Embryonic facial prominence (tissue), 1 donor: ENCODE data around the gene GRM2.

Source experiments
- DNase-seq: peaks from one replicate; pipeline ENCODE4 v3.0.0-alpha.2; 2016; ENCODE audit errors: extremely low spot score

The GRM2 gene

GRCh38 chr3:51706788-51707731 lies at the start of gene GRM2:
GRM2 (plus strand) TSS chr3:51707068; CDS start chr3:51708984, 1,916 bp downstream.
- peak; percentile 78 for DNase-seq

GRCh38 chr3:51657234-51657633 lies 49.6 kb upstream of the GRM2 start:
- no peak for DNase-seq

GRCh38 chr3:51659942-51660341 lies 46.9 kb upstream of the GRM2 start:
- no peak for DNase-seq

DNA sequence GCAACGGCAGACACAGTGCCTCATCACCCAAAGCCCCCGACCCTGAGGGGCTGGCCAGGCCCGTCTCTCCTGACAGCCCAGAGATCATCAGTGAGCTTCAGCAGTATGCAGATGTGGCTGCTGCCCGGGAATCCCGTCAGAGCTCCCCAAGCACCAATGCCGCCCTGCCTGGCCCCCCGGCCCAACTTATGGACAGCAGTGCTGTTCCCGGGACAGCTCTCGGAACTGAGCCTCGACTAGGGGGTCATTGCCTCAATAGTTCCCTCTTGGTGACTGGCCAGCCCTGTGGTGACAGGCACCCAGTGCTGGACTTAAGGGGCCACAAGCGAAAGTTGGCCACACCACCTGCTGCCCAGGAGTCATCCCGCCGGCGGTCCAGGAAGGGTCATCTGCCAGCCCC lies 44.4 kb upstream of the GRM2 start:
- no peak for DNase-seq

DNA sequence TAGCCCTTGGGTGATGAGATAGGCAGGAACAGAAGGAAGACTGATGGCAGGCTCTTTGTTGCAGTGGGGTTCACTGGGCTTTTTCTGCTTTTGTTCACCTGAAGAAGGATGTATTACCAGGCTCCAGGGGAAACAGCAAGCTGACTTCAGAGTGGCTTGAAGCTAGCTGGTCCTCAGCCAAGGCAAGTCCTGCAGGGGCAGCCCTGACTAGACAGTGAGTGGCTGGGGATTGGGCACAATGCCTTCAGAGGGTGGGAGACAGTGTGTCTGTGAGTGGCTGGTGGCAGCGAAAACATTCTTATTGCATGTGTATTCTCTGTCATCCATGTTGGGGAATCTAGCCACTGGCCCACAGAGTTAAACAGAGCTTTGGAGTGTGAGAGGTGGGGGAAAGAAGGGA lies 38.1 kb upstream of the GRM2 start:
- no peak for DNase-seq

- DNase-seq, result peak; percentile 52
Measured at GRCh38 chr3:51669241-51670052, 37.4 kb upstream of the GRM2 start.

- DNase-seq, result no peak
Measured at GRCh38 chr3:51670053-51670822, 36.6 kb upstream of the GRM2 start.

DNA sequence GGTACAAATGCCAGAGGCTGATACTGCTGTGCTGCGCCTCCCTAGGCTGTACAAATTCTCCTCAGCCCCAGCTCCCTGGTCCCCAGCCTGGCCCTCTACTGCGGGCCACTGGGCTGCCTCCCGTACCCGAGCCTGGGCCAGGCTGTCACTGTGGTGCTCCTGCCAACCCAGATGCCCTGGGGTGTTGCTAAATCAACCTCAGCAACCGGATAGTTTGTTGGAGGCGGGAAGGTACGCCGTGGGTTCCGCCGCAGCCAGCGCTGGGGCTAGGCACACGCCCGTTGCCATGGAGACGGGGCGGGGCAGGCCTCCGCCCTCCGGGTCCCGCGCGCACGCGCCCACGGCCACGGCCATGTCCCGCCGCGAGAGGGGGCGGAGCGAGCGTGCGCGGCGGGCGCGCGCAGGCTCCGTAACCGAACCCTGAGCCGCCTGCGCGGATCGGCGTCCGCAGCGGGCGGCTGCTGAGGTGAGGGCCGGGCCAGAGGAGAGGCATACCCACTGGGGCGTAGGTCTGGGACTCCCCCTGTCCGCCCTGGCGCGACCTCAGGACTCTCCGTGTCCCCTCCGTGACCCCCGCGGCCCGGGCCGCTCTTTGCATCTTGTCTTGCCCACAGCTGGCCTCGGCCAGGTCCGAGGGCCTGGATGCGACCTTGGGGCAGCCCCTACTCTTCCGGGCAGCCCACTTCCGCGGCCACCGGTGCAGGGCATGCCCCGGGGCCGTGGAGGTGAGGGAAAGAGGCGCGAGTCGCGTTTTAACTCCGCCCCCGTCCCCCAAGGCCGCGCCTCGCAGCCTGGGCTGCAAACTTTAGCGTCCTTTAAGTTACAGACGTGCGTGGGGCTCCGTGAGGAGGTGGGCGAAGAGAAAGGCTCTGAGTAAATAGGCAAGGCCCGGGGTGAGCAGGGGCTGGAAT lies 35.8 kb upstream of the GRM2 start, which contains the start of gene TEX264:
TEX264 (plus strand) TSS at position 430 of the 911 bp plus-strand sequence. CDS start 3,053 bp downstream, outside the sequence.
- peak; percentile 27 for DNase-seq

DNA sequence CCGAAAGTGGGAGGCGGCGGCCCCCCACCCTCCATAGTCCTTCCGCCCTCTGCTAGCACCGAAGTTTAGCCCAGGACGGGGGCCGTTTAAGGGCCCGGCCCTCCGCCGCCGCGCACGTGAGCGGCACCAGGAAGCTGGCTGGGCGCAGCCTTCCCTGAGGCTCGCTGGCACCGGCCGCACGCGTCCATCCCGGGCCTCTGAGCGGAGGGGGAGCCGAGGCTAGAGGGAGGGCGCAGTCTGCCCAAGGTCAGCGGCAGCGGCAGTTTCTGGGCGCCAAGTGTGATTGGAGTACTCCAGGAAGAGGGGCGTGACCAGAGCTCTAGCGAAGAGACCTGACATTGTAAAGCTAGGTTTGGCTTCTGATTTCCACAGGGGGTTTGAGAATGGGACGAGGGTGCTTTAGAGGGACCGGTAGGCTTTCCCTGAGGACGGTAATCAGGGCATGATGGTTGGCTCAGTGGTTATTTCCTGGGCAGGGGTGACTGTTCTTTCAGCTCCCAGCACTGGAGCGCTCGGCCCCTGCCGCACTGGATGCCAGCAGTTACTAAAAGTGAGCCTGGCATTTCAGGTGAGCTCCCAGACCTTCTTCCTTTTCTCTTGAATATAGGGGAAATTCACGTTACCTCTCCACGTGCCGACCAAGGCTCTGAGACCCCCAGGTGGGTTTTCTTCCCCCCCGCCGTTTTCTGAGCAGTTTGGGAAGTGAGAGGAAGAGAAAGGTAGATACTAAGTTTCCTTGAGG lies 35.0 kb upstream of the GRM2 start:
- DNase-seq, result peak; percentile 18

GRCh38 chr3:51673181-51673801 lies 33.6 kb upstream of the GRM2 start:
- no peak for DNase-seq

GRCh38 chr3:51673802-51674654 lies 32.8 kb upstream of the GRM2 start:
- DNase-seq, result no peak

GRCh38 chr3:51675201-51675611 lies 31.7 kb upstream of the GRM2 start:
- no peak for DNase-seq

DNA sequence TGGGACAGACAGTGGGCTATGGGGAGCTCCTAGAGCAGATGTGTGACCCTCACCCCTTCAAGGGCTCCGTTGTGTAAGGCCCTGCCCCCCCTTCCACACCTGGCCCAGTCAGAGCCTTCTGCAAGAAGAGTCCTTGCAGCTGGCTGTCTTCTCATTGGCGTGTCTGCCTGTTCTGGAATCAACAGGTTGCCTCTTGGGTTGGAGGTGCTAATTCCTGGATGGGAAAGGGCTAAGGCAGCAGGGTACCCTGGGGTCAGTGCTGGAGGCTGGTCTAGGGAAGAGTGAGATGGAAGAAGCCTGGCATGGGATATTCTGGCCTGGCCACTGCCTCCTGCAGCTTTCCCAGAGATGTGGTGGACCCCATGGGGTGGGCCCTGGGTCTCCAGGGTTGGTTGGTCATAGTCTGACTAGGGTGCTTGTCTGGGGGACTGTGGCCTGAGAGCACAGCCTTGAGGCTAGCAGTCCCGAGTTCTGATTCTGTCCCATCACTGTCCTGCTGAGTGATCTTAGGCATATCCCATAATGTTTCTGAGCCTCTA lies 30.7 kb upstream of the GRM2 start:
- no peak for DNase-seq

- DNase-seq, result no peak
Measured at GRCh38 chr3:51677358-51677757, 29.5 kb upstream of the GRM2 start.

DNA sequence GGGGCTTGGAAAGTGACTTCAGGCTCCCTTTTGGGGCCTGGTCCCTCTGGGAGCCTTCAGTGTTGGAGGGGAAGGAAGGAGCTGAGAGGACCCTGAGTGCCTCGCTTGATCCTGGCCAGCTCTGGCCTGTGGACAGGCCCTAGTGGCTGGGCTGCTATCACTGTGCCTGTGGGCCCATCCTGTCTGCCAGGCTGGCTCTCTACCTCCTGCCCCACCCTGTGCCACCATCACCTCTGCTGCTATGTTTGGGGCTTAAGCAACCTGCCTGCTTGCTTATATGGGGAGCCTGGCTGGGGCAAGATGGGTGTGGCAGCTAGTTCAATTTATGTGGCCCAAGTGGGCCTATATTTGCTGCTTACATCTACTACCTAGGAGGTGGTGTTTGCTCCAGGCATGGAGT lies 28.7 kb upstream of the GRM2 start:
- DNase-seq, result no peak

- DNase-seq, result no peak
Measured at GRCh38 chr3:51678641-51679040, 28.2 kb upstream of the GRM2 start.

- no peak for DNase-seq
Measured at GRCh38 chr3:51679318-51679717, 27.6 kb upstream of the GRM2 start.

DNA sequence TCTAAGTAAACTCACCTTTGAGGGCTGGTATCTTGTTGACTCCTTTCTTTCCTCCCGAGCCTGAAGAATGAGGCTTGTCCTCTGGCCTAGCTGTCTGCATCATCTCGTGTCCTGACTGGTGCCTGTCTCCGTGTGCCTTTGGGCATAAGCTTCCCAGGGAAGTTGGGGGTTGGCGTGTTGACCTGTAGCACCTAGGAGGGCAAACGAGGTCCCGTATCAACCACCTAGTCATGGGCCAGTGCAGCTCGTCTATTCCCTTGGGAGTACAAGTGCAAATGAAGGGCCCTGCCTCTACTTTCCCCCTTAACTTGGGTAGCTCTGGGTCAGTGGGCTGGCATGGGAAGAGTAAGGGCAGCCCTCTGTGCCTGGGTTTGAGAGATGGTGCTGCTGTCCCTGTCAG lies 27.1 kb upstream of the GRM2 start:
- DNase-seq, result no peak
